IPS-NIHi7 (cell line): Measurements from ENCODE around the gene POLR1H.
"Not testable (repeated sequence)": the region's sequence is repeated elsewhere in the genome, so short reads cannot be mapped to it uniquely, and the experiment has no call there.

Source experiments
- DNase-seq: peaks from one replicate; pipeline ENCODE4 v3.0.0; 2012; ENCODE audit warnings: mixed read lengths; ENCODE audit errors: extremely low spot score

The POLR1H gene, protein sequence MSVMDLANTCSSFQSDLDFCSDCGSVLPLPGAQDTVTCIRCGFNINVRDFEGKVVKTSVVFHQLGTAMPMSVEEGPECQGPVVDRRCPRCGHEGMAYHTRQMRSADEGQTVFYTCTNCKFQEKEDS

DNA sequence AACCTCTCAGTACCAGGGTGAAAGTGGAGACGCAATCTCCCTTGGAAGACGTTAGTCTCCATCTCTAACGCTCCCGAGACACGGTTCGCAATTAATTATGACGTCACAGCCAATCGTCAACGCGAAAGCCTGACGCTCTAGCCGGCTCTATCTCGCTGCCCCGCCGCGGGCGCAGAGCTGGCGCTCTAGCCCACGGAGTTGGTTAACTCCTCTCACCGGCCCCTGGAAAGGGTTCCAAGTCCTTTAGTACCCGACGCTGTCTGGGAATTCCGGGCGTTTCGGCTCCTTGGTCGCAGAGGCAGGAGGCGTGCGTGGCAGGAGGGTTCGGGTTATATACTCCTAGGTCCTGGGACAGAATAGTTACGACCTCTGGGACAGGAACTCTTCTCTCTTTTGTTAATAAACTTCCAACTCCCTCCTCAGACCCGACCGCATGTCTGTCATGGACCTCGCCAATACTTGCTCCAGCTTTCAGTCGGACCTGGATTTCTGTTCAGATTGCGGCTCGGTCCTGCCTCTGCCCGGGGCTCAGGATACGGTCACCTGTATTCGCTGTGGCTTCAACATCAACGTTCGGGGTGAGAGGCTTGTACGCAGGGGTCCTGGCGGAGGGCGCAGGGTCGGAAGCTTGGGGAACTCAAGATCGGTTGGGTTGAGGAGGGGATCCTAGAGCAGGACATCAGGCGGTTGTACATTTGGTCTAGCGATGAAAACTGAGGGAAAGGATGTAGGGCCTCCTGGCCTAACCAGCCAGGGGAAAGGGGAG is at the start of gene POLR1H:
Gene POLR1H (plus strand): TSS at position 174 of the 766 bp plus-strand sequence. CDS start 260 bp downstream, at position 434.
- peak; percentile 97 for DNase-seq

DNA sequence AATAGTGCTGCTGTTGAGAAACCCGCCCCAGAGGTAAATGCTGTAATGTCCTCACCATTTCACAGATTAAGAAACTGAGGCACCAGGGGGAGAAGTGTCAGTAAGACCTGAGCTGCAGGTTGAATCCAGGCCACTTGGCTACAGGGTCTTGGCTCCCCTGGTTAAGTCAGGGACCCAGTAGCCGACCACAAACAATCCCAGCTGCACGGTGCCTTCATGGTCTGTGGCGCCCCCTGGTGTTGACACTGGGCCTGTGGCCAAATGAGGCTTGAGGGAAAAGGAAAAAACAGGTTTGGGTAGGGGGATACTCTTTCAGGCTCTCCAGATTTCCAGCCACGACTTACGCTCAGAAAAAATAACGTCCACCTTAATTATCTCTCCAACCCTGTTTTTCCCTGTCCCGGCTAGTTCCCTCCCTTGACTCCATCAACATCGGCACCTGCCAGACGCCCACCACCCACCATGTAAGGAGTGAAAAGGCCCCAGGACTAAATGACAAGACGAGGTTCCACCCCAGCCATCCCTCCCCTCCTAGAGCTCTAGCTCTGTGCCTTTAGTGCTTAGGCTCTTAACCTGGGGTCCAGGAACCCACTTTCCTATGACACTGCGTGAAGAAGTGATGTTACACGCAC is 47.7 kb upstream of the POLR1H start:
- DNase-seq = peak; percentile 78

DNA sequence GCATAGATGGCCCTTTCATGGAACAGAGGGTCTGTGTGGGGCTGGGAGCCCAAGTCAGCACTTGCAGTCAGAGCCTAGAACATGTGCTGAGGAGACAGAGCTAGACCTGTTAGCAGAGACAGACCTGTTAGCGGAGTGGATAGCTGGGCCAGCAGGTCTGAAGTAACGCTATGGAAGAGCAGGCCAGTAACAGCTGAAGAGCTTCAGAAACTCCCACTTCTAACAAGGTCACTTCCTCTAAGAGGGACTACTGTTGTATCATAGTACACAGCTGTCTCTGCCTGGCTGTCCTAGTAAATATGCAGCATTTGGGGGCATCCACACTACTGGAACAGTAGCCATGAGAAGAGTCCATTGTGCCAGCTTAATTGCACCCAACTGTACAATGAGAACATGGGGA is 41.2 kb upstream of the POLR1H start:
- no peak for DNase-seq

DNA sequence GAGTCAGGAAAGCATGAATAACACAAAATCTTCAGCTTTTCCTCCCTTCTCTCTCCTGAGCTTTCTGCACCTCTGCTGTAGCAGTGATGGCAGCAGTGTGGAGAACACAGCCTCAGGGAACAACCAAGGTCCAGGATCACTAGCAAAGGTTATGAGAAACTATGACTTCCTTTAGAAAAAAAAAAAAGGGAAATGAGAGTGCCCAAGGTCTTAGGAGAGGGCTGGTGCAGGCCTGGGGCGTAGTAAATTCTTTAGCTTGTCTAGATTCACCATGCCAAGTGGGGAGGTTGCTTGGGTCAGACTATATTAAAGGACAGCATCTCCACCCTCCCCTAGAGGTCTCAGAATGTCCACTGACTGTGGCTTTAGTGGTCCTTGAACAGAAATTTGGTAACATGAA is 40.4 kb upstream of the POLR1H start:
- no peak for DNase-seq

DNA sequence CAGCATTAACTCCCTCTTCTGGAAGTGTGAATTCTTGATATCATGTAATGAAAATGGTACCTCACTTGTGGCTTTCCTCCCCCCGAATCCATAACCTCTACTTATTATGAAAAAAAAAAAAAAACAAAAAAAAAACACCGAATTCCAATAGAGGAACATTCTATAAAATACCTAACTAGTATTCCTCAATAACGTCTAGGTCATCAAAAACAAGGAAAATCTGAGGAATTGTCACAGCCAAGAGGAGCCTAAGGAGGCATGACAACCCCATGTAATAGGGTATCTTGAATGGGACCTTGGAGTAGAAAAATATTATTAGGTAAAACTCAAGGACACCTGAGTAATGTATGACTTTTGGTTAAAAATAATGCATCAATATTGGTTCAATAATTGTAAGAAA is 38.9 kb upstream of the POLR1H start:
- DNase-seq = no peak

DNA sequence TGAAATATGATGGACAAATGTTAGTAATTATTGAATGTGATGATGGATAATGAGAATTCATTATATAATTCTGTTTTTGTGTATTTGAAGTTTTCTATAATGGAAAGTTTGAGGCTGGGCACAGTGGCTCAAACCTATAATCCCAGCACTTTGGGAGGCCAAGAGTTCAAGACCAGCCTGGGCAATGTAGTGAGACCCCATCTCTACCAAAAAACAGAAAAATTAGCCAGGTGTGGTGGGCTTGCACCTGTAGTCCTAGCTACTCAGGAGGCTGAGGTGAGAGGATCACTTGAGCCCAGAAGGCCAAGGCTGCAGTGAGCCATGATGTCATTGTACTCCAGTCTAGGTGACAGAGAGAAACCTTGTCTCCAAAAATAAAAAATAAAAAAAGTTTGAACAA is 38.4 kb upstream of the POLR1H start:
- DNase-seq = not testable (repeated sequence)

DNA sequence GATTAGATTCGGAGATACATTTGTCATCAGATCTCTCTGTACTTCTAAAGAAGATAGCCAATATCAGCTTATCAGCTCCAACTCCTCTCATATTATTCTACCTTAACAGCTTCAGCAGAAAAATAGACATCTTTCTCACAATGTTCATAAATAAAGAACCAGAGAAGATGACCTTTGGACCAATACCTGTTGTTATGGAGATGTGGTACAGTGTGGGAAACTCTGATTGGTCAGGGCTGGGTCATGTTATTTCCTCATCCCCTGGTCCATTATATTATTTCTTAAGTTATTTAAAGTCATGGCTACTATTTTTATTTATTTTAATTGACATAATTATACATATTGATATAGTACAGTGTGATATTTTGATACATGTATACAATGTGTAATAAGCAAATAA is 35.9 kb upstream of the POLR1H start:
- DNase-seq = no peak

DNA sequence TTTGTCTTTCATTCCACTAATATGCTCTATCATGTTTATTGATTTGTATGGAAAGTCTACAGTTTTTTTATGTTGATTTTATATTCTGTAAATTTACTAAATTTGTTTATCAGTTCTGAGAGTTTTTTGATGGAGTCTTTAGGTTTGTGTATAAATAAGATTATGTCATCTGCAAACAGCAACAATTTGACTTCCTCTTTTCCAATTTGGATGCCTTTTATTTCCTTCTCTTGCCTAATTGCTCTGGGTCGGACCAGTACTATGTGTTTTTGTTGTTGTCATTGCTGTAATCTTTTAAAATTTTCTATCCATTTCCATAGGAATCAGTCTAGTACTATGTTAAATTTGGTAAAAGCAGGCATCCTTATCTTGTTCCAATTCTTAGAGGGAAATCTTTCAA is 31.5 kb upstream of the POLR1H start:
- DNase-seq = no peak

DNA sequence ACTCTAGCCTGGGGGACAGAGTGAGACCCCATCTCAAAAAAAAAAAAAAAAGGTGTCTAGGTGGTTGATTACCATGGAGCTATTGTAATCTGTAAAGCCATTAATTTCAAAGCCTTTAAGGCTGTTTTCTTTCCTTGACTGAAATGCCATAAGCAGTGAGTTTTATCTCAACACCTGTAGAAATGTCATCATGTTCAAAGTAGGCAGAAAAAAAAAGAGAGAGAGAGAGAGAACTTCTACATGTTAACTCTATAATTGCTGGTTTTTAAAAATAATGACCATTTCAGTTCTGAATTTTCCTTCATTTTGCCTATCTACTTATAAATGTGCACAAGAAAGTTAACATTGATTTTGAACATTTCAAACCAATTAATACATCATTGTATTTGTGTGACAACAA is 29.7 kb upstream of the POLR1H start:
- DNase-seq = no peak

DNA sequence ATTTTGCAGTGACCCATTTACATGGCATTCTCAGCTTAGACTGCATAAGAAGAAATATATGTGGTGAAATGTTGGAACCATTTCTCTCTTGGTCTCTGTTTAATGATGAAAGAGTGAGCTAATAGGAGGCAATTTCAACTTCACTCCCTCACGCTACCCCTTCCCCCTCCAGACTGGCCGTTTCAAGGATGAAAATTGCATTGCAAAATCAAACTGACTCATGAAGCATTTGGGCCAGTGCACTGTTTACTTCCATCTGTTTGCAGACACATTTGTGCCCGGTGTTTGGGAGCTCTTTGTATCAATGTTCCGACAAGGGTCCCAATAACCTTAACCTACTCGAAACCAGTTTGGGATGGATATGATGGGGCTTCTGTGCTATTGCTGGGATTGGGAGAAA is 27.6 kb upstream of the POLR1H start:
- DNase-seq = not testable (repeated sequence)

DNA sequence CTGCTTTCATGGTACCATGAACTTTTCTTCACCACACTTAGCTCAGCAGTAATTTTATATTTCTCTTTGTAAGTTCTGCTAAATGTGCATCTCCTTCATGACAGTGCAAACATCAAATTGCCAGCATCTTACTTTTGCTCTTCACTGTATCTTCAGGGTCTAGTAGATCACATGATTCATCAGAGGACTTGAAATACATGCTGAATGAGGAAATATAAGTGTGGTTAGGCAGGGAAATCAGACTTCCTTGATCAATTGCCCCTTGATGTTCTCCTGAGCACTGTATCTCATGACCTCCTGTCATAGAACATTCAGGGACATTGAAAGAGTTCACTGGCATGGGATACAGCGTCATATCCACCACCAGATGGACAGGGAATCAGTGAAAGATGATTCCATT is 25.3 kb upstream of the POLR1H start:
- DNase-seq = no peak

DNA sequence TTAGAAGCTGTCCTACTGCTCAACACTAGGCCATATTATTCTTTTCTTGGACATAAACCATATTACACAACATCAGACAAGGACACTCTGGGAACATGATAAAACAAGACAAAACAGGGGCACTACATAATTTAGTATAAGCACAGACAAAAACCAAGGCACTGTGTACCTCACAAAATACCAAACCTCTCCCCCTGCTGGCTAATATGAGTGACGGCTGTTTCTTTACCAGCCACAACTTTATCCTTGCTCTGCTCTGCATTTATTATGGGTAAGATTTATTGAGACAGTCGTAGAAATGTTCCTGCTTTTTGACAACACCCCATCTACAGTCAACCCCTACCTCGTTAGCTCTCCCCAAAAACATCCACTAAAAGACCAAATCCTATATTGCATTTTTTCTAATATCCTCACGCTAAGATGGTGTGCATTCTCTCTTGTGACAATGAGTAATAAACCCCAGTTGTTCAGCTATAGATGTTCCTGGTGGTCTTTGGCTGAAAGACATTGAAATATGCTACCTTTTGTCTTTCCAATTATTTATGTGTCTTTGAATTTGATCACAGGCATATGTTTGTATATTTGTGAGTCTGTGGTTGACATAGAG is 23.8 kb upstream of the POLR1H start:
- DNase-seq = peak; percentile 40

DNA sequence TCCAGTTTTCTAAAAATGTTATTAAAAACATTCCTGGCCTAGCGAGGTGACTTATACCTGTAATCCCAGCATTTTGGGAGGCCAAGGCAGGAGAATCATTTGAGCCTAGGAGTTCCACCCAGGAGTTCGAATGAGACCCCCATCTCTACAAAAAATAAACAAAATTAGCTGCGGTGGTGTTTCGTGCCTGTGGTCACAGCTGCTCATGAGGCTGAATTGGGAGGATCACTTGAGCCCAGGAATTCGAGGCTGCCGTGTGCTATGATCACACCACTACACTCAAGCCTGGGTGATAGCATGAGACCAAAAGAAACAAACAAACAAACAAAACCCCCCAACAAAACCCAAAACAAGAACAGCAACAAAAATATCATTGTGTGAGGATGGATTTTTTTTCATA is 19.8 kb upstream of the POLR1H start:
- DNase-seq = no peak

DNA sequence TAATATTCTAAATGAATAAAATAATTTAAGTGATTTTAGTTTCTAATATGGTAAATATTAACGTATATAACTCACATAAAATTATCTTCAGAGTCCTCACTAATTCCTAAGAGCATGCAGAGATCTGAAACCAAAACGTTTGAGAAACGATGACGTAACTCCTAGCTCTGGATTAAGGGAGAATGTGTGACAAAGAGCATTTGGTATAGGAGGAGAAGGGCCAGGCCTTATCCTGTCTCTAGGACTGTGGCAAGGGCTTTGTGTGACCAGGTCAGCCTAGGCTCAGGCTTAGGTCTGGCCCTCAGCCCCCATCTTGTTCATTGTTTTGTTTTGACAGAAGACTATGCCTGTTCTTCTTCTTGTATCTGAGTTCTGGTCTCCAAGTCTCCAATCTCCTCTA is 19.2 kb upstream of the POLR1H start:
- no peak for DNase-seq

DNA sequence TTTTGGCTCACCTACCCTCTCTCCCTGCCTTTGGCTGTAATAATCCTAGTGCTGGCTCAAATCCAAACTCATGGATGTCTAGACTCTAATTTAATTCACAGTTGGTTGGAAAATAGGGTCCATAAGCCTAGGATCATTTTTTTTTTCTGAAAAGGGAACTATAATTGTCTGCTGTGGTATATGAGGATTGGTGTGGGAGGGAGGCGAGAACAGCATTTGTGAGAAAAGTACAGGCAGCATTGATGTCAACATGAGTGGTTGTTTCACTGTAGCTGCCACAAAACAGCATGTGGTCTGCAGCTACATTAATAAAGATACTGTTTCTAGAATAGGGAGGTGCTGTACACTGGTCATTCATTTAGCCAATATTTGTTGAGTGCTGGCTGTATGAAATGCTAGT is 18.6 kb upstream of the POLR1H start:
- DNase-seq = no peak

DNA sequence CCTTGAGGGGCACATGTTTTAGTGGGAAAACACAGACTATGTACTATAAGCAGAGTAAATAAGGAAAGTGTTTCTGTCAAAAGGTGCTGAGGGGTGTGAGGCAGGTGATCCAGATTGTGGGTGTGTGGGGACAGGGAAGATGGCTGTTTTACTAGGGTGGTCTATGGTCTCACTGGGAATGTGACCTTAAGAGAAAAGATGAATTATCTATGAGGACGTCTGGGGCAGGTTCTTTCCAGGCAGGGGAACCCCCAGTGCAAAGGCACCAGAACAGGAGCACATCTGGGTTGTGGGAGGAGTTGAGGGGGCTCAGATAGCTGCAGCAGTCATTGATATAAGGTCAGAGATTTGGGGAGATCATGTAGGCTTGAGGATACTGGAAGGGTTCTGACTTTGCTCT is 18.2 kb upstream of the POLR1H start:
- no peak for DNase-seq

DNA sequence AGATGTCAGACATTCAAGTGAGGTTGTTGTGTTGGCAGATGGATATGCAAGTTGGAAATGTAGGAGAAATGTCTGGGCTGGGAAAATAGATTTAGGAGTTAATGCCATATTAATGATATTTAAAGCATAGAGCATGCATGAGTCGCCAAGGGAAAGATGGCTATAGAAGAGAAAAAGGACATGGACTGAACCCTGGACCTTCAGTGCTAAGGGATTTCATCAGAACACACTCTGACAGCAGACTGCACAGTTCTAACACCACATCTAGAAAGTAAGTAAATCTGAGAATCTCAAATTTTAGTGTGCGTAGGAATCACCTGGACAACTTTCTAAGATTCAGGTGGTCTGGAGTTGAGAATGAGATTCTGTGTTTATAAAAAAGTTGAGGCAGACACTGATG is 17.3 kb upstream of the POLR1H start:
- no peak for DNase-seq

DNA sequence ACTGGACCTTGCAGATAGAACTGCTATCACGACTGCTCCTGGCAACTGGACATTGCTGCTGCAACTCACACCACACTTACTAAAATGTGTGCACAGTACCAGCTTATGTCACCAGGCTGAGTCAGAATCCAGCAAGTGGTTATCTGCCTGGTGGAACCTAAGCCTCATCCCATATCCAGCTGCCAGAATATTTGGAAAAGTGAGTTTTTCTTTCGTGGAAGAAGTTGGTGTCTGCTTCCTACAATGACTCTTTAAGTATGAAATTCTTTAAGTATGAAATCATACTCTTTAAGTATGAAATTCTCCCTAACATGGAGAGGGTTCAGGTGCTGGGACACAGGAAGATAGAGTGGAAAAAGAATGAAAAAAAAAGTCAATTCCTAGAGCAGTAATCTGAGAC is 16.4 kb upstream of the POLR1H start:
- DNase-seq = no peak

DNA sequence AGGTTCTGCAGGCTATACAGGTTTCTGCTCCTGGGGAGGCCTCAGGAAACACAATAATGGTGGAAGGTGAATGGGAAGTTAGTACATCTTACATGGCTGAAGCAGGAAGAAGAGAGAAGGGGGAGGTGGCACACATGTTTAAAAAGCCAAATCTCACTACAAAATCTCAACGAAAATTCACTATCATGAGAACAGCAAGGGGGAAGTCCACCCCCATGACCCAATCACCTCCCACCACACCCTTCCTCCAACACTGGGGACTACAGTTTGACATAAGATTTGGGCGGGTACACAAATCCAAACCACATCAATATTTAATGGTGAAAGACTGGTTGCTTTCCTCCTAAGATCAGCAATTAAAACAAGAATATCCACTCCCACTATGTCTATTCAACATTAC is 13.8 kb upstream of the POLR1H start:
- DNase-seq = no peak

DNA sequence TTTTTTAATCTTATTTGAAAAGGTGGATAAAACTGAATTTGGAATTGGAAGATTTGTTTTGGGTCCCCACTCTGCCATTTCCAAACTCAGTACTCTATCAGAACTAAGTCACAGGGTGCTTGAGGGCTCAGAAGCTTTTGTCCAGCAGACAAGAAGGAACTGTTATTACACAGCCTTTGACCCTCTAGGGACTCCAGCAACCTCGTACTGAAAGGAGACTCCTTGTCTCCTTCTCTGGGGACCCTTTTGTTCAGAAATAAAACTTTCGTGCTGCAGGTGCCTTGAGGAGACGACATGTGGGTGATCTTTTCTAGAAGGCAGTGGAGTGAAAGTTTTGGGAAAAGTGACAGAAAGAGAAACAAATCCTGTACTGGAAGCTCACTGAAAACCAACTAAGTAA is 7.4 kb upstream of the POLR1H start:
- DNase-seq = no peak

DNA sequence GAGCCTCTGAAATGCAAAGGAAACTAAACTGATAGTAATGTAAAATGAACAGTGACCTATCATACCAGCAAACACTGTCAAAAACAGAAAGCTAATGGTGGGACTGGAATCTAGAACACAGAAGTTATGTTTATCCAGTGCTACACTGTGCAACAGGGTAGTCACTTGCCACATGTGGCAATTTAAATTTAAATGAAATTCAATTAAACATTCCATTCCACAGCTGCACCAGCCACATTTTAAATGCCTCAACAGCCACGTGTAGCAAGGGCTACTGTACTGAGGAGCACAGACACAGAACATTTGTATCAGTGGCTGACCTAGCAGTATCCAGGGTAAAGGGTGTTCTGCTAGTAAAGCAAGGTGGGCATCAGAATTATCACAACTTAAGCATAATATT is 5.6 kb upstream of the POLR1H start:
- DNase-seq = no peak

DNA sequence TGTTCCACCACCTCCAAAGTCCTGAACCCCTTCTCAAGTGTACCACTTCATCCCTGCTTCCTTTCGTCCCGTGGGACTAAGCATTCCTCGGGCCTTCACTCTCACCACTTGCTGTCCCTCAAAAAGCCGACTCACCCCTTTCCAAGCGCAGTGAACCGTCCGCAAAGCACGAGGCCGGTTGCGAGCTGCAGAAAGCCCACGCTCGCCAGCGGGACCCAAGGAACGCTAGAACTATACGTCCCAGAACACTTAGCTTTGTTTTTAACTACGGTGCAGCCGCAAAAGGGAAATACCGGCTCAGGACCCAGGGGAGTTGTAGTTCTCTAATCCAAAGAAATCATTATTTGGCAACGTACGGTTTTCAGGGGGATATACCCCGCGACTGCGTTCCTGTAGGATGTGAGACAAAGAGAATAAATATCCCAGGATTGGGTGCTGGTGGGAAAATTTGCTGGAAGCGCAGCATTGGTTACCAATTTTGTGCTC is 416 bp upstream of the POLR1H start:
- DNase-seq = peak; percentile 26
